MM.1S (cell line): Measurements from ENCODE around the gene MATN1.

ENCODE experiments used
- CTCF ChIP-seq: fragments of 300-600 bp; sonication (generic); IDR thresholded peaks from 2 replicates; pipeline ENCODE4 v1.5.1; 2016; ENCODE audit warnings: antibody characterized with exemption, low read length, mixed read lengths
- EZH2 ChIP-seq: fragments of 300-600 bp; sonication (generic); optimal IDR thresholded peaks from 2 replicates; pipeline ENCODE3; 2017; ENCODE audit warnings: low read depth, mild to moderate bottlenecking, antibody characterized with exemption, low read length, mixed read lengths
- EZH2phosphoT487 ChIP-seq: fragments of 300-600 bp; sonication (generic); IDR thresholded peaks from 2 replicates; pipeline ENCODE4 v1.6.1; 2018; ENCODE audit warnings: antibody characterized with exemption, low read length

DNA sequence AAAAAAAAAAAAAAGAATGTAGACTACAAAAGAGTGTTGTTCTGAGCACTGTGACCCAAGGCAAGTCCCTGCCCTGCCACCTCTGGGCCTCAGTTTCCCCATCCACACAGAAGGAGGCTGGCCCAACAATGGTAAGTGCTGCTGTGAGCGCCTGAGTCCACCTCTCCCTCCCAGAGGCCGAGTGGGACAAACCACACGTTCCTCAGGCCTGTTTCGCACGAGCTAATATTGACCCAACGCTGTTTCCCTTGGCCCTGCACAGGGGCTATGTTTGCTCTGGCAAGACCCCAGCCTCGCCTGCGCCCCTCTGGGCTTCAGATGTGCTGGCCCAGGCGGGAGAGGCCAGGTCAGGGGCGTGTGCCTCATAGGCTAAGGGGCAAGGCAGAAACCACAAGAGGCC, 46.8 kb upstream of the MATN1 start:
- TF ChIP-seq CTCF (no peak), EZH2 (no peak), EZH2phosphoT487 (no peak)
